Endothelial cell of umbilical vein (primary cell): ENCODE data around the gene KLF1. TPM values are rescaled to one million over a fixed set of nuclear protein-coding genes. Genes with fewer than 3 reads are reported as not detected.

Experiments
- BruUV-seq: library from RNA; stranded (reverse); fragments of 400-500 nt; replicated peaks from 2 replicates; lab custom pipeline; 2021; lab: Mats Ljungman, UMichigan
- CTCF ChIA-PET: fragments of 300-600, 350-600 bp; sonication (Branson Sonifier 250); formaldehyde crosslinking; loops from one replicate; lab custom pipeline; 2021; ENCODE audit warnings: antibody characterized with exemption, inconsistent platforms; lab: Charles Lee
- POLR2A ChIA-PET: fragments of 300-600, 350-600 bp; sonication (Branson Sonifier 250); formaldehyde crosslinking; loops from one replicate; lab custom pipeline; 2021; ENCODE audit warnings: antibody characterized with exemption, inconsistent platforms; lab: Charles Lee
- DNase-seq: peaks from one replicate; pipeline ENCODE4 v3.0.0-alpha.2; 2011; ENCODE audit warnings: low read depth, low spot score
- FAIRE-seq: peaks from 2 replicates; lab custom pipeline; 2011; peaks lifted over from hg19 to GRCh38; lab: Jason Lieb, UNC
- H2AFZ ChIP-seq: 2 replicates; pipeline ENCODE4 v1.6.0; 2012; ENCODE audit warnings: low read depth, low read length, control low read depth, inconsistent platforms
- H3K27ac ChIP-seq: 2 replicates; pipeline ENCODE4 v1.5.1; 2011; ENCODE audit warnings: low read depth, mild to moderate bottlenecking, control low read depth, low read length, moderate library complexity; ENCODE audit not compliant: insufficient read depth
- H3K27me3 ChIP-seq, 2 experiments: 2 replicates each; pipeline versions ENCODE4 v1.6.0 to v1.6.1; 2011; ENCODE audit warnings: low read length in 2 of 2, mixed read lengths in 1 of 2; ENCODE audit not compliant: control insufficient read depth in 2 of 2, insufficient read depth in 2 of 2
- H3K36me3 ChIP-seq, 2 experiments: 2 replicates in 1 of 2; 3 replicates in 1 of 2; pipeline ENCODE4 v1.5.1; 2011; ENCODE audit warnings: low read length in 2 of 2, mild to moderate bottlenecking in 1 of 2, moderate library complexity in 1 of 2; ENCODE audit not compliant: control insufficient read depth in 2 of 2, insufficient read depth in 2 of 2; ENCODE audit errors: extremely low read depth in 1 of 2
- H3K4me1 ChIP-seq: 3 replicates; pipeline ENCODE4 v1.5.1; 2011; ENCODE audit warnings: mild to moderate bottlenecking, low read length; ENCODE audit not compliant: control insufficient read depth, insufficient read depth; ENCODE audit errors: extremely low read depth
- H3K4me2 ChIP-seq: 2 replicates; pipeline ENCODE4 v1.6.1; 2011; ENCODE audit warnings: low read length, control low read depth, mixed read lengths; ENCODE audit not compliant: insufficient read depth
- H3K4me3 ChIP-seq, 3 experiments: fragments of 200-600 bp in 1 of 3; sonication (generic), shearing (Covaris generic) in 1 of 3; replicated peaks in 1 of 3; 2 replicates each; pipeline ENCODE4 v1.5.1; 2011 to 2016; ENCODE audit warnings: control low read depth in 3 of 3, low read length in 3 of 3, mild to moderate bottlenecking in 2 of 3, inconsistent platforms in 1 of 3, low read depth in 1 of 3, moderate library complexity in 1 of 3; ENCODE audit not compliant: insufficient read depth in 1 of 3
- H3K79me2 ChIP-seq: 2 replicates; pipeline ENCODE4 v1.6.0; 2012; ENCODE audit warnings: low read length, inconsistent platforms; ENCODE audit not compliant: control insufficient read depth, insufficient read depth
- H3K9ac ChIP-seq: replicated peaks from 2 replicates; pipeline ENCODE3; 2011; ENCODE audit warnings: low read length, control low read depth; ENCODE audit not compliant: insufficient read depth; ENCODE audit errors: extremely low read depth
- H3K9me1 ChIP-seq: replicated peaks from 3 replicates; pipeline ENCODE4 v1.6.0; 2011; ENCODE audit warnings: mild to moderate bottlenecking, low read length; ENCODE audit not compliant: control insufficient read depth, insufficient read depth; ENCODE audit errors: extremely low read depth
- H3K9me3 ChIP-seq: replicated peaks from 2 replicates; pipeline ENCODE4 v1.5.1; 2012; ENCODE audit warnings: low read length, inconsistent platforms; ENCODE audit not compliant: control insufficient read depth, insufficient read depth
- H4K20me1 ChIP-seq: replicated peaks from 2 replicates; pipeline ENCODE3; 2011; ENCODE audit warnings: mild to moderate bottlenecking, low read length; ENCODE audit not compliant: control insufficient read depth, insufficient read depth; ENCODE audit errors: extremely low read depth
- EZH2 ChIP-seq: IDR thresholded peaks from 2 replicates; pipeline ENCODE4 v1.6.1; 2012; ENCODE audit warnings: borderline replicate concordance, low read depth, mild to moderate bottlenecking, moderate library complexity, low read length, inconsistent platforms; ENCODE audit not compliant: severe bottlenecking
- JUN ChIP-seq: IDR thresholded peaks from 2 replicates; pipeline ENCODE4 v1.6.1; 2011; ENCODE audit warnings: borderline replicate concordance, low read depth; ENCODE audit not compliant: insufficient read length, insufficient read depth
- POLR2A ChIP-seq: IDR thresholded peaks from 2 replicates; pipeline ENCODE4 v1.6.1; 2012; ENCODE audit warnings: low read depth, mild to moderate bottlenecking, control low read depth, low read length
- POLR2AphosphoS5 ChIP-seq: IDR thresholded peaks from 2 replicates; pipeline ENCODE4 v1.6.1; 2012; ENCODE audit warnings: low read depth, mild to moderate bottlenecking, control low read depth, low read length, moderate library complexity; ENCODE audit not compliant: insufficient read depth
- dilution Hi-C: fragments of 300-500 bp; cut with MboI; formaldehyde crosslinking; loops from one replicate; pipeline ENCODE4 v1.15.0; 2019; ENCODE audit warnings: low sequenced_read_pairs; ENCODE audit not compliant: extremely low pct_ligation_motif_present
- intact Hi-C: fragments of 100-400 bp; cut with micrococcal nuclease; formaldehyde crosslinking; loops from one replicate; pipeline ENCODE4 v1.10.0; 2022
- polyA plus RNA-seq, 4 experiments: library from polyadenylated mRNA; depleted of rRNA in 3 of 4; stranded (reverse) in 3 of 4; unstranded in 1 of 4; fragments of >200 nt; gene quantifications; 2 replicates each; pipeline versions ENCODE4 v1.2.1 to v1.2.3, GENCODE V29; 2011 to 2012; ENCODE audit warnings: missing spikeins in 1 of 4
- total RNA-seq: library from RNA; stranded (reverse); gene quantifications from 2 replicates; pipeline ENCODE4 v1.2.3, GENCODE V29; 2021
- TF ChIP-seq, protein P1 (sequence below), 2 donors: IDR thresholded peaks; 1 replicate in 1 of 2; 2 replicates in 1 of 2; pipeline ENCODE4 v1.5.1; 2011; ENCODE audit warnings: low read length in 2 of 2, mild to moderate bottlenecking in 2 of 2, moderate library complexity in 2 of 2, control low read depth in 1 of 2, inconsistent platforms in 1 of 2, low read depth in 1 of 2; ENCODE audit not compliant: insufficient read depth in 1 of 2; ENCODE audit errors: extremely low read depth in 1 of 2

KLF1 gene
- total and polyA plus RNA-seq, 2 donors (not counting 3 experiments of a cell fraction or from before 2014, with no cell fraction given) = not detected

DNA sequence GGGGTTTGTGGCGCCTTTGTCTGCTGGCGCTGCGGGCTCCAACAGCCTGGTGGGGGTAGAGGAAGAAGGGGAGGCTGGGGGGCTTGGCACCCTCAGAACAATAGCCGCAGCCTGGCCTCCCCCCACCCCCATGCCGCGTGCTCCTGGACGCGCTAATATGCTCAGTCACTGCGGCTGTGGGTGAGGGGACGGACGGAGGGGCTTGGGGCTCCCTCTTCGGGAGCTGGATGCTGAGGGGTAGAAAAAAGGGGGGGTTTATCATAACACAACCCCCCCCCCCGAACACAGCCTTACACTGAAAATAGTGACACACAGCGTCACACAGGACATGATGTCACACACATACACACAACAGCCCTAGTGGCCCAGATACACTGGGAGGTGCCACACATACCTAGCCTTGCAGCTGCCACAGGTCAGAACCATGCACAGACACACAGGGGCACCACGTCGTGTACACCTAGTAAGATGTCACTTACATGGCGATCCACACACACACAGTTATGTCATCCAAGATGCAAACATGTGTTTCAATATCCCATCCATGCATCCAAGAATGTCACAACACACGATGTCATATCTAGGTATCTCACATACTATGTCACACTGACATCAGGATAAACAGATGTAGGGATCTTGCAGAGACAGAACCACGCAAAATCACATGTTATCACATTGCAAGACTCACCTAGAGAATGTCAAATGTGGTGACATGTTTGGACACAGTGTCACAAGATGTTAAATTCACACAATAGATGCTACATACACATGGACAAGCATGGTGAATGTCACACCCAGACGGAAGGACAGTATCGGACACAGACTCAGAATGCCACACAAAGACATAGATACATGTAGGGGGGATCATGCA lies 47.9 kb downstream of the KLF1 start:
- Histone ChIP-seq H3K27ac (no peak overlapping the region), H3K27me3 (peaks cover 54 to 61% of the 10 kb centered on the region in 2 experiments), H3K4me3 (no peak overlapping the region), H3K79me2 (no peaks in the 10 kb centered on the region), H2AFZ (no peak overlapping the region), H4K20me1 (no peaks in the 10 kb centered on the region), H3K9ac (no peak overlapping the region), H3K9me3 (no peaks in the 10 kb centered on the region), H3K4me1 (no peaks in the 10 kb centered on the region), H3K9me1 (no peaks in the 10 kb centered on the region), H3K4me2 (no peak overlapping the region), H3K36me3 (no peaks in the 10 kb centered on the region)
- no peak for FAIRE-seq
- intact Hi-C loops (loop anchor here (2.0 kb wide), 1 partner anchor 64 kb away; the partner anchor contains the start of gene HOOK2), dilution Hi-C loops (no loop called here)
- TF ChIP-seq EZH2 (peak; percentile 57), JUN (no peak)
- CTCF ChIA-PET = interaction anchor here (0.8 kb wide), 1 partner anchor 62 kb away, joined by 3 read pairs; no protein-coding TSS in a partner anchor
- POLR2A ChIA-PET = no interaction called here
- no peak for DNase-seq
- BruUV-seq = no TSS peak

DNA sequence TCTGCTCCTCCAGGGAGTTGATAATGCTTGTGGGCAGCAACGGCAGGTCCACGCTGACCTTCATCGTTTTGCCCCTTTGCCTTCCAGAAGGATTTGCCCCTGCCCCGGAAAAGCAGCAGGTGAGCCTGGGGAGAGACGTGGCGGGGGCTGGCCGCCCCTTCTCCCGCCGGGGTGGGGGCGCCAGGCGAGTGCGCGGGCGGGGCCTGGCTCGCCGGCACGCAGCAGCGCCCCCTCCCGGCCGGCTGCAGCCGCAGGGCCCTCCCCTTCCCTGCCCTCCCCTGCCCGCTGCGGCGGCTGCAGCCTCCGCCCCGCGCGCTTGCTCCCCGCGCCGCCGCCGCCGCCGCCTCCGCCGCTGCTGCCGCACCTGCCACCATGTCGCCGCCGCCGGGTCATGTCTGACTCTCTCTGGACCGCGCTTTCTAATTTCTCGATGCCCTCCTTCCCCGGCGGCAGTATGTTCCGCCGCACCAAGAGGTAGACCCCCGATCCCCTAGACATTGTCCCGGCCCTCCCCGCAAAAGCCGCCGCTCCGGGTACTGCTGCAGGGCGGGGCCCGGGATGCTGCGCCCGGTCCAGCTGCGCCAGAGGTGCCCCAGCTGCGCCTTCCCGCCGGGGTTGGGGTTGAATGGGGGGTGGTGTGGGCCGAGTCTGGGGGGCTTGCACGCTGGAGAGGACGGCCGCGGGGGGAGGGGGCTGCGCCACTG lies 48.7 kb downstream of the KLF1 start, which contains the start of gene MAST1:
TSS of gene MAST1 (plus strand) at position 334 of the 704 bp plus-strand sequence. CDS start at position 392, 58 bp downstream.
- POLR2A ChIA-PET = no interaction called here
- Histone ChIP-seq H3K4me3 (peak within 1 kb of the TSS in 1 of 3 experiments; percentile 10), H3K9ac (no peak within 1 kb of the TSS), H3K4me1 (no peaks in the 10 kb centered on the region), H3K27ac (no peak within 1 kb of the TSS), H3K79me2 (no peaks in the 10 kb centered on the region), H3K9me3 (no peaks in the 10 kb centered on the region), H2AFZ (no peak within 1 kb of the TSS), H3K4me2 (no peak within 1 kb of the TSS), H3K36me3 (no peaks in the 10 kb centered on the region), H4K20me1 (no peaks in the 10 kb centered on the region), H3K27me3 (peaks cover 55 to 66% of the 10 kb centered on the region in 2 experiments), H3K9me1 (no peaks in the 10 kb centered on the region)
- intact Hi-C loops = loop anchor here (2.0 kb wide), 1 partner anchor 64 kb away; the partner anchor contains the start of gene HOOK2
- dilution Hi-C loops = no loop called here
- TF ChIP-seq POLR2A = no peak
- TF ChIP-seq, protein P1, sequence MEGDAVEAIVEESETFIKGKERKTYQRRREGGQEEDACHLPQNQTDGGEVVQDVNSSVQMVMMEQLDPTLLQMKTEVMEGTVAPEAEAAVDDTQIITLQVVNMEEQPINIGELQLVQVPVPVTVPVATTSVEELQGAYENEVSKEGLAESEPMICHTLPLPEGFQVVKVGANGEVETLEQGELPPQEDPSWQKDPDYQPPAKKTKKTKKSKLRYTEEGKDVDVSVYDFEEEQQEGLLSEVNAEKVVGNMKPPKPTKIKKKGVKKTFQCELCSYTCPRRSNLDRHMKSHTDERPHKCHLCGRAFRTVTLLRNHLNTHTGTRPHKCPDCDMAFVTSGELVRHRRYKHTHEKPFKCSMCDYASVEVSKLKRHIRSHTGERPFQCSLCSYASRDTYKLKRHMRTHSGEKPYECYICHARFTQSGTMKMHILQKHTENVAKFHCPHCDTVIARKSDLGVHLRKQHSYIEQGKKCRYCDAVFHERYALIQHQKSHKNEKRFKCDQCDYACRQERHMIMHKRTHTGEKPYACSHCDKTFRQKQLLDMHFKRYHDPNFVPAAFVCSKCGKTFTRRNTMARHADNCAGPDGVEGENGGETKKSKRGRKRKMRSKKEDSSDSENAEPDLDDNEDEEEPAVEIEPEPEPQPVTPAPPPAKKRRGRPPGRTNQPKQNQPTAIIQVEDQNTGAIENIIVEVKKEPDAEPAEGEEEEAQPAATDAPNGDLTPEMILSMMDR (IDR thresholded peaks at IDR 0.05; ENCODE audit: extremely low read depth in 1 of 2, insufficient read depth in 1 of 2, low read depth in 1 of 2, low read length in 2 of 2) = peak; percentile 40 to 60
- TF ChIP-seq EZH2 = peak; percentile 89
- no peak for TF ChIP-seq POLR2AphosphoS5
- FAIRE-seq = no peak
- DNase-seq = no peak
- BruUV-seq = no TSS peak
- CTCF ChIA-PET = interaction anchor here (1.8 kb wide), 1 partner anchor 72 kb away, joined by 18 read pairs; no protein-coding TSS in a partner anchor
